GM12891 (cell line): ENCODE measurements around the gene CCL28.

Experiments
- PAX5 ChIP-seq: IDR thresholded peaks from 2 replicates; pipeline ENCODE4 v1.6.1; 2011; ENCODE audit warnings: low read length, moderate library complexity, mild to moderate bottlenecking; ENCODE audit not compliant: insufficient read depth, severe bottlenecking
- POLR2A ChIP-seq: IDR thresholded peaks from 2 replicates; pipeline ENCODE4 v1.6.1; 2011; ENCODE audit warnings: low read depth, low read length, control low read depth
- POLR2AphosphoS5 ChIP-seq: IDR thresholded peaks from 2 replicates; pipeline ENCODE4 v1.6.1; 2011; ENCODE audit warnings: low read depth, low read length, control low read depth
- POU2F2 ChIP-seq: IDR thresholded peaks from 2 replicates; pipeline ENCODE4 v1.6.1; 2011; ENCODE audit warnings: low read depth, mild to moderate bottlenecking, control low read depth, low read length, moderate library complexity
- SPI1 ChIP-seq: IDR thresholded peaks from 2 replicates; pipeline ENCODE4 v1.6.1; 2011; ENCODE audit warnings: low read depth, low read length, control low read depth
- TAF1 ChIP-seq: IDR thresholded peaks from 2 replicates; pipeline ENCODE4 v1.6.1; 2011; ENCODE audit warnings: low read depth, low read length, control low read depth

DNA sequence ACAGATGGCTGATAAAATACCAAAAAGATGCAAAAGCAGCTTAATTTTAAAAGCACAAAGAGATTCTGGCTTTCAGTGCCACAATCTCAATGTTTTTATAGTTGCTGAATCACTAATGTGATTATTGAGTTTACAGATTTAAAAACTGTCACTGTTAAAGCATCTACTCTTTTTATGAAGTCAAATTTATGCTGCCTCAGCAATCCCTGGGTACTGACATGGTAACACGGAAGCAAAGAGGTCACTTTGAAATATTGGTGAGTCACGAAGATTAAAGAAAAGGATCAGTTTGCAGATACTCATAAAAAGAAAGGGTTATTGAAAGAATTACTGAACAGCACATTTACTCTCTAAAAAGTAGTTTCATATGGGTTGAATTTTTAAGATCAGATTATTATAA, 59.3 kb downstream of the CCL28 start:
- no peak for TF ChIP-seq TAF1
- no peak for TF ChIP-seq POLR2A
- no peak for TF ChIP-seq POLR2AphosphoS5
- TF ChIP-seq PAX5 = no peak
- TF ChIP-seq SPI1 = no peak
- TF ChIP-seq POU2F2 = no peak
